ENCODE data around the gene CNIH1.
"Not testable (repeated sequence)": the region's sequence is repeated elsewhere in the genome, so short reads cannot be mapped to it uniquely, and the experiment has no call there.

DNA sequence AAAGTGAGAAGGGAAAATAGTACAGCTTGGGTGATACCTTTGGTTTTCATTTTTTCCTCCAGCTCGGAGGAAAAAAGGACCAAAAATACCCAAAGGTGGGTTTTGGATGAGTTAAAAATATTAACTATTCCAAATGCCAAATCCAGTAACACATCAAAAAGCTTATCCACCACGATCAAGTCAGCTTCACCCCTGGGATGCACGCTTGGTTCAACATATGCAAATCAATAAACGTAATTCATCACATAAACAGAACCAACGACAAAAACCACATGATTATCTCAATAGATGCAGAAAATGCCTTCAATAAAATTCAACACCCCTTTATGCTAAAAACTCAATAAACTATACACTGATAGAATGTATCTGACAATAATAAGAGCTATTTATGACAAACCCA lies 62.3 kb downstream of the CNIH1 start:
- TF ChIP-seq, protein P1, sequence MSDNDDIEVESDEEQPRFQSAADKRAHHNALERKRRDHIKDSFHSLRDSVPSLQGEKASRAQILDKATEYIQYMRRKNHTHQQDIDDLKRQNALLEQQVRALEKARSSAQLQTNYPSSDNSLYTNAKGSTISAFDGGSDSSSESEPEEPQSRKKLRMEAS (IDR thresholded peaks at IDR 0.05) = not testable (repeated sequence)
- not testable (repeated sequence) for TF ChIP-seq SRF (IDR thresholded peaks at IDR 0.05; ENCODE audit: low read depth); ZBTB33 (IDR thresholded peaks at IDR 0.05; ENCODE audit: extremely low read depth, insufficient replicate concordance, low read length); POLR2A (IDR thresholded peaks at IDR 0.05; ENCODE audit: borderline replicate concordance, extremely low read depth, insufficient read depth, insufficient read length); CTCF (IDR thresholded peaks at IDR 0.05 in 2 of 3, conservative IDR thresholded peaks at IDR 0.05 in 1 of 3; ENCODE audit: borderline replicate concordance in 1 of 3, insufficient read depth in 1 of 3, low read depth in 2 of 3, low read length in 2 of 3); SIN3A (IDR thresholded peaks at IDR 0.05; ENCODE audit: low read depth); SP1 (IDR thresholded peaks at IDR 0.05; ENCODE audit: low read depth); EZH2phosphoT487 (IDR thresholded peaks at IDR 0.05; ENCODE audit: borderline replicate concordance); RAD21 (IDR thresholded peaks at IDR 0.05; ENCODE audit: low read depth); EZH2 (IDR thresholded peaks at IDR 0.05); POLR2AphosphoS5 (IDR thresholded peaks at IDR 0.05; ENCODE audit: low read depth, low read length); ZFX (IDR thresholded peaks at IDR 0.05); ZNF274 (IDR thresholded peaks at IDR 0.05; ENCODE audit: low read depth, low read length)
- TF ChIP-seq, protein P2, sequence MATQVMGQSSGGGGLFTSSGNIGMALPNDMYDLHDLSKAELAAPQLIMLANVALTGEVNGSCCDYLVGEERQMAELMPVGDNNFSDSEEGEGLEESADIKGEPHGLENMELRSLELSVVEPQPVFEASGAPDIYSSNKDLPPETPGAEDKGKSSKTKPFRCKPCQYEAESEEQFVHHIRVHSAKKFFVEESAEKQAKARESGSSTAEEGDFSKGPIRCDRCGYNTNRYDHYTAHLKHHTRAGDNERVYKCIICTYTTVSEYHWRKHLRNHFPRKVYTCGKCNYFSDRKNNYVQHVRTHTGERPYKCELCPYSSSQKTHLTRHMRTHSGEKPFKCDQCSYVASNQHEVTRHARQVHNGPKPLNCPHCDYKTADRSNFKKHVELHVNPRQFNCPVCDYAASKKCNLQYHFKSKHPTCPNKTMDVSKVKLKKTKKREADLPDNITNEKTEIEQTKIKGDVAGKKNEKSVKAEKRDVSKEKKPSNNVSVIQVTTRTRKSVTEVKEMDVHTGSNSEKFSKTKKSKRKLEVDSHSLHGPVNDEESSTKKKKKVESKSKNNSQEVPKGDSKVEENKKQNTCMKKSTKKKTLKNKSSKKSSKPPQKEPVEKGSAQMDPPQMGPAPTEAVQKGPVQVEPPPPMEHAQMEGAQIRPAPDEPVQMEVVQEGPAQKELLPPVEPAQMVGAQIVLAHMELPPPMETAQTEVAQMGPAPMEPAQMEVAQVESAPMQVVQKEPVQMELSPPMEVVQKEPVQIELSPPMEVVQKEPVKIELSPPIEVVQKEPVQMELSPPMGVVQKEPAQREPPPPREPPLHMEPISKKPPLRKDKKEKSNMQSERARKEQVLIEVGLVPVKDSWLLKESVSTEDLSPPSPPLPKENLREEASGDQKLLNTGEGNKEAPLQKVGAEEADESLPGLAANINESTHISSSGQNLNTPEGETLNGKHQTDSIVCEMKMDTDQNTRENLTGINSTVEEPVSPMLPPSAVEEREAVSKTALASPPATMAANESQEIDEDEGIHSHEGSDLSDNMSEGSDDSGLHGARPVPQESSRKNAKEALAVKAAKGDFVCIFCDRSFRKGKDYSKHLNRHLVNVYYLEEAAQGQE (IDR thresholded peaks at IDR 0.05; ENCODE audit: low read depth) = not testable (repeated sequence)
